GM04503 (cell line): Measurements from ENCODE around the gene NIPA2.
"Not testable (repeated sequence)": the region's sequence is repeated elsewhere in the genome, so short reads cannot be mapped to it uniquely, and the experiment has no call there.

ENCODE experiments used
- DNase-seq: peaks from one replicate; pipeline ENCODE4 v3.0.0-alpha.2; 2012; ENCODE audit warnings: low read depth

Gene NIPA2

GRCh38 chr15:22838292-22839042, at the start of gene NIPA2:
Gene NIPA2, plus strand, starts transcription at chr15:22838666. Its CDS starts 13,066 bp downstream, at chr15:22851732.
- peak; percentile 82 for DNase-seq

- DNase-seq, result no peak
Measured at GRCh38 chr15:22794063-22794462, 44.4 kb upstream of the NIPA2 start.

GRCh38 chr15:22794621-22795167, 43.8 kb upstream of the NIPA2 start:
- DNase-seq, result no peak

GRCh38 chr15:22795206-22796063, 43.0 kb upstream of the NIPA2 start:
- no peak for DNase-seq

GRCh38 chr15:22796079-22796478, 42.4 kb upstream of the NIPA2 start:
- DNase-seq, result no peak

- no peak for DNase-seq
Measured at GRCh38 chr15:22799902-22800301, 38.6 kb upstream of the NIPA2 start.

- DNase-seq, result not testable (repeated sequence)
Measured at GRCh38 chr15:22803006-22803405, 35.5 kb upstream of the NIPA2 start.

GRCh38 chr15:22806156-22806555, 32.3 kb upstream of the NIPA2 start:
- DNase-seq, result no peak

- DNase-seq, result no peak
Measured at GRCh38 chr15:22806664-22807063, 31.8 kb upstream of the NIPA2 start.

- not testable (repeated sequence) for DNase-seq
Measured at GRCh38 chr15:22807831-22808230, 30.6 kb upstream of the NIPA2 start.

- DNase-seq, result no peak
Measured at GRCh38 chr15:22808240-22808639, 30.2 kb upstream of the NIPA2 start.

- DNase-seq, result no peak
Measured at GRCh38 chr15:22808761-22809280, 29.6 kb upstream of the NIPA2 start.

GRCh38 chr15:22810033-22810852, 28.2 kb upstream of the NIPA2 start:
- DNase-seq, result no peak

GRCh38 chr15:22810853-22811338, 27.6 kb upstream of the NIPA2 start:
- no peak for DNase-seq

- no peak for DNase-seq
Measured at GRCh38 chr15:22811640-22812039, 26.8 kb upstream of the NIPA2 start.

GRCh38 chr15:22813844-22814243, 24.6 kb upstream of the NIPA2 start:
- no peak for DNase-seq

- no peak for DNase-seq
Measured at GRCh38 chr15:22815766-22816165, 22.7 kb upstream of the NIPA2 start.

GRCh38 chr15:22819651-22820050, 18.8 kb upstream of the NIPA2 start:
- no peak for DNase-seq

- DNase-seq, result no peak
Measured at GRCh38 chr15:22823495-22824128, 14.9 kb upstream of the NIPA2 start.

GRCh38 chr15:22827125-22827524, 11.3 kb upstream of the NIPA2 start:
- DNase-seq, result no peak

- DNase-seq, result no peak
Measured at GRCh38 chr15:22831473-22831872, 7.0 kb upstream of the NIPA2 start.
